WTC11 (cell line): ENCODE data around the gene SH2D6.

ENCODE experiments used
- CTCF ChIP-seq: fragments of 200-600 bp; IDR thresholded peaks from 2 replicates; pipeline ENCODE4 v1.8.0; 2022; ENCODE audit warnings: antibody characterized with exemption
- ELF4 ChIP-seq: sonication (generic); formaldehyde crosslinking; IDR thresholded peaks from 2 replicates; pipeline ENCODE4 v1.8.1; 2022; ENCODE audit warnings: low read depth, mild to moderate bottlenecking, moderate library complexity, missing genetic modification reagents
- FOXJ3 ChIP-seq: sonication (generic); formaldehyde crosslinking; IDR thresholded peaks from 2 replicates; pipeline ENCODE4 v1.9.0; 2021; ENCODE audit warnings: missing genetic modification reagents, mild to moderate bottlenecking, borderline replicate concordance
- HMGA2 ChIP-seq: fragments of 250-450 bp; sonication (Bioruptor Pico); IDR thresholded peaks from 2 replicates; pipeline ENCODE4 v1.4.0; 2021; ENCODE audit warnings: mild to moderate bottlenecking, moderate library complexity
- HMGXB4 ChIP-seq: sonication (generic); formaldehyde crosslinking; IDR thresholded peaks from 2 replicates; pipeline ENCODE4 v1.8.1; 2023; ENCODE audit warnings: mild to moderate bottlenecking, moderate library complexity, missing genetic modification reagents
- JUN ChIP-seq: sonication (generic); formaldehyde crosslinking; IDR thresholded peaks from 2 replicates; pipeline ENCODE4 v1.8.0; 2023; ENCODE audit warnings: mild to moderate bottlenecking, missing genetic modification reagents
- MAX ChIP-seq: sonication (generic); formaldehyde crosslinking; IDR thresholded peaks from 2 replicates; pipeline ENCODE4 v1.8.0; 2022; ENCODE audit warnings: mild to moderate bottlenecking, missing genetic modification reagents
- NFYB ChIP-seq: sonication (generic); formaldehyde crosslinking; conservative IDR thresholded peaks from 2 replicates; pipeline ENCODE4 v1.8.0; 2022; ENCODE audit warnings: low read depth, missing genetic modification reagents
- SP1 ChIP-seq: sonication (generic); formaldehyde crosslinking; conservative IDR thresholded peaks from 2 replicates; pipeline ENCODE4 v1.8.1; 2022; ENCODE audit warnings: missing genetic modification reagents
- ZNF121 ChIP-seq: sonication (generic); formaldehyde crosslinking; IDR thresholded peaks from 2 replicates; pipeline ENCODE4 v1.8.0; 2023; ENCODE audit warnings: missing genetic modification reagents
- ZNF232 ChIP-seq: sonication (generic); formaldehyde crosslinking; IDR thresholded peaks from 2 replicates; pipeline ENCODE4 v1.8.0; 2022; ENCODE audit warnings: mild to moderate bottlenecking, missing genetic modification reagents

GRCh38 chr2:85457877-85458316 lies 39.4 kb downstream of the SH2D6 start:
- TF ChIP-seq CTCF (no peak), NFYB (CRISPR knock-in tag) (no peak), HMGXB4 (CRISPR knock-in tag) (no peak), HMGA2 (CRISPR knock-in tag) (no peak), MAX (no peak), ZNF121 (no peak), JUN (CRISPR knock-in tag) (no peak), ZNF232 (no peak), FOXJ3 (no peak), ELF4 (no peak), SP1 (no peak)
